HepG2 (cell line): ENCODE measurements around the gene TPR. TPM values are rescaled to one million over a fixed set of nuclear protein-coding genes. Genes with fewer than 3 reads are reported as not detected.

ENCODE experiments used
- ARHGAP35 ChIP-seq: sonication (generic); formaldehyde crosslinking; IDR thresholded peaks from 2 replicates; pipeline ENCODE4 v1.9.0; 2022; ENCODE audit warnings: mild to moderate bottlenecking, inconsistent platforms, moderate library complexity, missing genetic modification reagents, borderline replicate concordance
- BRCA1 ChIP-seq: sonication (generic); formaldehyde crosslinking; IDR thresholded peaks from 2 replicates; pipeline ENCODE4 v1.4.0; 2020; ENCODE audit warnings: missing genetic modification reagents
- ELF4 ChIP-seq: sonication (generic); formaldehyde crosslinking; IDR thresholded peaks from 2 replicates; pipeline ENCODE4 v1.5.0; 2020; ENCODE audit warnings: missing genetic modification reagents, mild to moderate bottlenecking, moderate library complexity, borderline replicate concordance
- FOSL1 ChIP-seq: sonication (generic); formaldehyde crosslinking; IDR thresholded peaks from 2 replicates; pipeline ENCODE4 v1.9.0; 2021; ENCODE audit warnings: missing genetic modification reagents, borderline replicate concordance
- GPN1 ChIP-seq: sonication (generic); formaldehyde crosslinking; IDR thresholded peaks from 2 replicates; pipeline ENCODE4 v1.5.1; 2020; ENCODE audit warnings: missing genetic modification reagents, borderline replicate concordance
- HHEX ChIP-seq: IDR thresholded peaks from 2 replicates; pipeline ENCODE4 v1.6.1; 2016; ENCODE audit warnings: control low read depth
- NRL ChIP-seq: sonication (generic); formaldehyde crosslinking; IDR thresholded peaks from 2 replicates; pipeline ENCODE4 v1.5.0; 2020; ENCODE audit warnings: missing genetic modification reagents, mild to moderate bottlenecking, moderate library complexity, borderline replicate concordance
- PCBP2 ChIP-seq: fragments of 200-400 bp; formaldehyde crosslinking; optimal IDR thresholded peaks from 2 replicates; pipeline ENCODE3; 2018; ENCODE audit warnings: low read length, low read depth; ENCODE audit not compliant: poor library complexity, severe bottlenecking
- SPEN ChIP-seq: sonication (generic); formaldehyde crosslinking; IDR thresholded peaks from 2 replicates; pipeline ENCODE4 v1.5.1; 2020; ENCODE audit warnings: low read depth, mild to moderate bottlenecking, missing genetic modification reagents
- TAF1 ChIP-seq: sonication (generic); formaldehyde crosslinking; IDR thresholded peaks from 2 replicates; pipeline ENCODE4 v1.4.0; 2020; ENCODE audit warnings: missing genetic modification reagents
- TBX2 ChIP-seq: sonication (generic); formaldehyde crosslinking; IDR thresholded peaks from 2 replicates; pipeline ENCODE4 v1.5.0; 2020; ENCODE audit warnings: missing genetic modification reagents, mild to moderate bottlenecking, borderline replicate concordance
- TBX3 ChIP-seq: fragments of 450-650 bp; IDR thresholded peaks from 2 replicates; pipeline ENCODE4 v1.6.1; 2017; ENCODE audit warnings: antibody characterized with exemption, mild to moderate bottlenecking, inconsistent platforms, borderline replicate concordance
- ZBTB1 ChIP-seq: sonication (generic); formaldehyde crosslinking; IDR thresholded peaks from 2 replicates; pipeline ENCODE4 v1.4.0; 2020; ENCODE audit warnings: missing genetic modification reagents, borderline replicate concordance
- ZEB1 ChIP-seq: IDR thresholded peaks from 2 replicates; pipeline ENCODE4 v1.6.1; 2012; ENCODE audit warnings: mild to moderate bottlenecking, low read depth, inconsistent platforms; ENCODE audit not compliant: insufficient replicate concordance
- ZNF180 ChIP-seq: sonication (generic); formaldehyde crosslinking; IDR thresholded peaks from 2 replicates; pipeline ENCODE4 v1.4.0; 2020; ENCODE audit warnings: low read depth, missing genetic modification reagents, borderline replicate concordance
- ZNF44 ChIP-seq: sonication (generic); formaldehyde crosslinking; IDR thresholded peaks from 2 replicates; pipeline ENCODE4 v1.5.1; 2020; ENCODE audit warnings: mild to moderate bottlenecking, missing genetic modification reagents
- ZNF496 ChIP-seq: sonication (generic); formaldehyde crosslinking; IDR thresholded peaks from 2 replicates; pipeline ENCODE4 v1.8.1; 2023; ENCODE audit warnings: mild to moderate bottlenecking, moderate library complexity, missing genetic modification reagents; ENCODE audit not compliant: insufficient replicate concordance
- ZNF530 ChIP-seq: sonication (generic); formaldehyde crosslinking; IDR thresholded peaks from 2 replicates; pipeline ENCODE4 v1.5.0; 2020; ENCODE audit warnings: low read depth, mild to moderate bottlenecking, missing genetic modification reagents
- ZNF614 ChIP-seq: IDR thresholded peaks from 2 replicates; pipeline ENCODE4 v1.6.1; 2018; ENCODE audit warnings: missing biosample characterization, missing genetic modification reagents, inconsistent platforms, borderline replicate concordance
- ZSCAN31 ChIP-seq: sonication (generic); formaldehyde crosslinking; IDR thresholded peaks from 2 replicates; pipeline ENCODE4 v1.5.0; 2020; ENCODE audit warnings: low read depth, mild to moderate bottlenecking, missing genetic modification reagents
- polyA plus RNA-seq, 8 experiments: library from polyadenylated mRNA; depleted of rRNA in 3 of 8; stranded (reverse) in 7 of 8; unstranded in 1 of 8; fragments of >200 nt; fragmentation: Illumina TruSeq in 4 of 8; extraction: Trizol in 4 of 8; gene quantifications; 2 replicates each; pipeline versions ENCODE4 v1.2.1 to v1.2.3, GENCODE V29; 2011 to 2016; ENCODE audit warnings: low read depth in 4 of 8, missing spikeins in 1 of 8, mixed read lengths in 1 of 8; ENCODE audit not compliant: insufficient read depth in 1 of 8
- total RNA-seq, 5 experiments: library from RNA; depleted of rRNA; stranded (reverse); fragments of >200 nt; fragmentation: Illumina TruSeq; extraction: Trizol; gene quantifications; 2 replicates each; pipeline ENCODE4 v1.2.3, GENCODE V29; 2016; ENCODE audit warnings: low read depth in 1 of 5
- TF ChIP-seq, protein P1 (sequence below): sonication (generic); formaldehyde crosslinking; conservative IDR thresholded peaks from 2 replicates; pipeline ENCODE4 v1.4.0; 2020; ENCODE audit warnings: missing genetic modification reagents
- TF ChIP-seq, protein P2 (sequence below): sonication (generic); formaldehyde crosslinking; IDR thresholded peaks from 2 replicates; pipeline ENCODE4 v1.4.0; 2020; ENCODE audit warnings: missing genetic modification reagents
- TF ChIP-seq, protein P3 (sequence below): IDR thresholded peaks from 2 replicates; pipeline ENCODE4 v1.6.1; 2018; ENCODE audit warnings: missing genetic modification reagents
- TF ChIP-seq, protein P4 (sequence below): sonication (generic); formaldehyde crosslinking; IDR thresholded peaks from 2 replicates; pipeline ENCODE4 v1.8.1; 2023; ENCODE audit warnings: mild to moderate bottlenecking, missing genetic modification reagents

Gene TPR
- total and polyA plus RNA-seq, 2 of the 13 experiments (the other 11 are each of a cell fraction or from before 2014, with no cell fraction given): 78.9 to 81.7 TPM

DNA sequence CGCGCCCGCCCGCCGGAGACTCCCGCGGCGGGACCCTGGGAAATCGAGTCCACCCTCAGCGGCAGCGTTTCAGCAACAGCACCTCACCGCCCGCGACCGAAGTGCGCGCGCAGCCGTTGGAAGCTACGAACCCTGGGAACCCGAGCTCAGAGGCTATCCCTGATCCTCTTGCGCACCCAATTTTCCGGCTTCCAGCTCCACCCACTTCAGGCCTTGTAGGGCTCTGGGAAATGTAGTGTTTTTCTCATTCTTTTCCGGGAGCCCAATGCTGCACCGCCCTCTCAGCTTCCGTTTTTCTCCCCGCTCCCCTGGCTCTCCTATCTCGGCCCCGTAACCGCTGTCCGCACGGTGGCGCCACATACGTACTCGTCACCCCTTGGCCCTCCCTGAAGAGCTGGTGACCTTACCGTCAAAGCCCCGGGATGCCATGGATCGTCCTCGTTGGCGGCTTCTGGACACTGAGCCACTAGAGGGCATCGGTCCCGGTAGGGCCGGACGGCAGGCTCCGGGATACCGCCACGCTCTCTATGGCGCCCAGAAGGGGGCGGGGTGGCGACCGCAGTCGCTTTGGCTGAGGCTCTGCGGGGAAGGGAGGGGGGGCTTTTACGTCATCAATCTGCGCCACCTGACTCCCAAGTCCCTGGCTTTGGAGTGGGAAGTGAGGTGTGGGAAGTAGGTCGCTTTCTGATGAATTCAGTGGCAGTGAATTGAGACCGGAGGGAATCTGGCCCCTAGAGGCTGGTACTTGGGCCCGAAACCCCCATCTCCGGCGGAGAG, at the start of gene TPR, which contains the start of gene ODR4 (continued):
- TF ChIP-seq, protein P1, sequence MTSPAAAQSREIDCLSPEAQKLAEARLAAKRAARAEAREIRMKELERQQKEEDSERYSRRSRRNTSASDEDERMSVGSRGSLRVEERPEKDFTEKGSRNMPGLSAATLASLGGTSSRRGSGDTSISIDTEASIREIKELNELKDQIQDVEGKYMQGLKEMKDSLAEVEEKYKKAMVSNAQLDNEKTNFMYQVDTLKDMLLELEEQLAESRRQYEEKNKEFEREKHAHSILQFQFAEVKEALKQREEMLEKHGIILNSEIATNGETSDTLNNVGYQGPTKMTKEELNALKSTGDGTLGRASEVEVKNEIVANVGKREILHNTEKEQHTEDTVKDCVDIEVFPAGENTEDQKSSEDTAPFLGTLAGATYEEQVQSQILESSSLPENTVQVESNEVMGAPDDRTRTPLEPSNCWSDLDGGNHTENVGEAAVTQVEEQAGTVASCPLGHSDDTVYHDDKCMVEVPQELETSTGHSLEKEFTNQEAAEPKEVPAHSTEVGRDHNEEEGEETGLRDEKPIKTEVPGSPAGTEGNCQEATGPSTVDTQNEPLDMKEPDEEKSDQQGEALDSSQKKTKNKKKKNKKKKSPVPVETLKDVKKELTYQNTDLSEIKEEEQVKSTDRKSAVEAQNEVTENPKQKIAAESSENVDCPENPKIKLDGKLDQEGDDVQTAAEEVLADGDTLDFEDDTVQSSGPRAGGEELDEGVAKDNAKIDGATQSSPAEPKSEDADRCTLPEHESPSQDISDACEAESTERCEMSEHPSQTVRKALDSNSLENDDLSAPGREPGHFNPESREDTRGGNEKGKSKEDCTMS: no peak
- TF ChIP-seq ARHGAP35 (CRISPR knock-in tag): no peak; the same call in 1 of the 2 replicates
- TF ChIP-seq, protein P2, sequence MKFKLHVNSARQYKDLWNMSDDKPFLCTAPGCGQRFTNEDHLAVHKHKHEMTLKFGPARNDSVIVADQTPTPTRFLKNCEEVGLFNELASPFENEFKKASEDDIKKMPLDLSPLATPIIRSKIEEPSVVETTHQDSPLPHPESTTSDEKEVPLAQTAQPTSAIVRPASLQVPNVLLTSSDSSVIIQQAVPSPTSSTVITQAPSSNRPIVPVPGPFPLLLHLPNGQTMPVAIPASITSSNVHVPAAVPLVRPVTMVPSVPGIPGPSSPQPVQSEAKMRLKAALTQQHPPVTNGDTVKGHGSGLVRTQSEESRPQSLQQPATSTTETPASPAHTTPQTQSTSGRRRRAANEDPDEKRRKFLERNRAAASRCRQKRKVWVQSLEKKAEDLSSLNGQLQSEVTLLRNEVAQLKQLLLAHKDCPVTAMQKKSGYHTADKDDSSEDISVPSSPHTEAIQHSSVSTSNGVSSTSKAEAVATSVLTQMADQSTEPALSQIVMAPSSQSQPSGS: no peak; the same call in 1 of the 2 replicates
- TF ChIP-seq BRCA1 (CRISPR knock-in tag): peak; percentile 34; the same call in 1 of the 2 replicates
- TF ChIP-seq TBX2: peak; percentile 86
- no peak for TF ChIP-seq GPN1 (CRISPR knock-in tag)
- TF ChIP-seq ZNF180 (CRISPR knock-in tag): no peak
- TF ChIP-seq ZNF44 (CRISPR knock-in tag): no peak; the same call in 1 of the 2 replicates
- 0 out of 2 replicates have a peak, but pooled peaks have one; percentile 50 for TF ChIP-seq ELF4 (CRISPR knock-in tag)
- no peak for TF ChIP-seq ZNF496 (CRISPR knock-in tag)
- no peak for TF ChIP-seq ZBTB1 (CRISPR knock-in tag)
- TF ChIP-seq SPEN: peak; percentile 83
- TF ChIP-seq, protein P3, sequence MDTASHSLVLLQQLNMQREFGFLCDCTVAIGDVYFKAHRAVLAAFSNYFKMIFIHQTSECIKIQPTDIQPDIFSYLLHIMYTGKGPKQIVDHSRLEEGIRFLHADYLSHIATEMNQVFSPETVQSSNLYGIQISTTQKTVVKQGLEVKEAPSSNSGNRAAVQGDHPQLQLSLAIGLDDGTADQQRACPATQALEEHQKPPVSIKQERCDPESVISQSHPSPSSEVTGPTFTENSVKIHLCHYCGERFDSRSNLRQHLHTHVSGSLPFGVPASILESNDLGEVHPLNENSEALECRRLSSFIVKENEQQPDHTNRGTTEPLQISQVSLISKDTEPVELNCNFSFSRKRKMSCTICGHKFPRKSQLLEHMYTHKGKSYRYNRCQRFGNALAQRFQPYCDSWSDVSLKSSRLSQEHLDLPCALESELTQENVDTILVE: peak; percentile 99
- TF ChIP-seq ZEB1: peak; percentile 37
- TF ChIP-seq NRL (CRISPR knock-in tag): peak; percentile 75; the same call in 1 of the 2 replicates
- TF ChIP-seq, protein P4, sequence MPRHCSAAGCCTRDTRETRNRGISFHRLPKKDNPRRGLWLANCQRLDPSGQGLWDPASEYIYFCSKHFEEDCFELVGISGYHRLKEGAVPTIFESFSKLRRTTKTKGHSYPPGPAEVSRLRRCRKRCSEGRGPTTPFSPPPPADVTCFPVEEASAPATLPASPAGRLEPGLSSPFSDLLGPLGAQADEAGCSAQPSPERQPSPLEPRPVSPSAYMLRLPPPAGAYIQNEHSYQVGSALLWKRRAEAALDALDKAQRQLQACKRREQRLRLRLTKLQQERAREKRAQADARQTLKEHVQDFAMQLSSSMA (CRISPR knock-in tag): peak; percentile 99
- TF ChIP-seq FOSL1 (CRISPR knock-in tag): no peak
- no peak for TF ChIP-seq PCBP2
- TF ChIP-seq HHEX (CRISPR knock-in tag): 0 out of 2 replicates have a peak, but pooled peaks have one; percentile 7
- peak; percentile 77; the same call in 1 of the 2 replicates for TF ChIP-seq ZSCAN31 (CRISPR knock-in tag)
- peak; percentile 74; the same call in 1 of the 2 replicates for TF ChIP-seq TAF1 (CRISPR knock-in tag)
- TF ChIP-seq TBX3: peak; percentile 72
- no peak for TF ChIP-seq ZNF530
- peak; percentile 53; the same call in 1 of the 2 replicates for TF ChIP-seq ZNF614 (CRISPR knock-in tag)
